HG03432 (cell line): ENCODE measurements around the gene ATP2B3.

Experiments used
- ATAC-seq: cut with Tn5 transposase; IDR thresholded peaks from one replicate; pipeline ENCODE4 v1.9.1; 2021; ENCODE audit warnings: mild to moderate bottlenecking, moderate library complexity; ENCODE audit not compliant: unreplicated experiment

The ATP2B3 gene

GRCh38 chrX:153631907-153632594, 114.6 kb downstream of the ATP2B3 start:
- ATAC-seq = no peak
